ENCODE measurements around the gene MLST8.
"Not testable (repeated sequence)": the region's sequence is repeated elsewhere in the genome, so short reads cannot be mapped to it uniquely, and the experiment has no call there.

The MLST8 gene

DNA sequence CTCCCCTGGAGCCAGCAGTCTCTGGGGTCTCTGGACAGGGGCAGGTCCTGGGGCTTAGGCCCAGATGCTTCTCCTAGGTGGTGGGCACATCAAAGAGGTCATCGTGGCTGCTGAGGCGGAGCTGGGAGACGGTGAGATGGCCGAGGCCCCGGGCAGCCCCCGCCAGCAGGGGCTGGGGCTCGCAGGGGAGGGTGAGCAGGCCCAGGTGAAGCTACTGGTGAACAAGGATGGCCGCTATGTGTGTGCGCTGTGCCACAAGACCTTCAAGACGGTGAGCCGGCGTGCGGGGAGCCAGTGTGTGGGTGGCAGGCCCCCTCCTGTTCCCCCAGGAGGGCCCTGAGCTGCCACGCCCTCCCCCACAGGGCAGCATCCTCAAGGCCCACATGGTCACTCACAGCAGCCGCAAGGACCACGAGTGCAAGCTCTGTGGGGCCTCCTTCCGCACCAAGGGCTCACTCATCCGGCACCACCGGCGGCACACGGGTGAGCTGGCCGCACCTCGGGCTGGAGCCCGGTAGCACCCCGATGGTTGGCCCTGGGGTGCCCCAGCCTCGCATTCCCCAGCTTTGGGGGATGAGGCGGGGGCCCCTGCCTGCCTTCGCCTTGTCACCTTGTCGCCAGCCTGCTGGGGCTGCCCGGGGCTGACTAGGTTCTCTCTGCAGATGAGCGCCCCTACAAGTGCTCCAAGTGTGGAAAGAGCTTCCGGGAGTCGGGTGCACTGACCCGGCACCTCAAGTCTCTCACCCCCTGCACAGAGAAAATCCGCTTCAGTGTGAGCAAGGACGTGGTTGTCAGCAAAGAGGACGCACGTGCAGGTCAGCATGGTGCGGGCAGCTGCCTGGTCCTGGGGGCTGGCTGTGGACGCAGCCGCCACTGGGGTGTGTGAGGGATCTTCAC, 27.1 kb downstream of the MLST8 start:
- DNase-seq, result no peak

DNA sequence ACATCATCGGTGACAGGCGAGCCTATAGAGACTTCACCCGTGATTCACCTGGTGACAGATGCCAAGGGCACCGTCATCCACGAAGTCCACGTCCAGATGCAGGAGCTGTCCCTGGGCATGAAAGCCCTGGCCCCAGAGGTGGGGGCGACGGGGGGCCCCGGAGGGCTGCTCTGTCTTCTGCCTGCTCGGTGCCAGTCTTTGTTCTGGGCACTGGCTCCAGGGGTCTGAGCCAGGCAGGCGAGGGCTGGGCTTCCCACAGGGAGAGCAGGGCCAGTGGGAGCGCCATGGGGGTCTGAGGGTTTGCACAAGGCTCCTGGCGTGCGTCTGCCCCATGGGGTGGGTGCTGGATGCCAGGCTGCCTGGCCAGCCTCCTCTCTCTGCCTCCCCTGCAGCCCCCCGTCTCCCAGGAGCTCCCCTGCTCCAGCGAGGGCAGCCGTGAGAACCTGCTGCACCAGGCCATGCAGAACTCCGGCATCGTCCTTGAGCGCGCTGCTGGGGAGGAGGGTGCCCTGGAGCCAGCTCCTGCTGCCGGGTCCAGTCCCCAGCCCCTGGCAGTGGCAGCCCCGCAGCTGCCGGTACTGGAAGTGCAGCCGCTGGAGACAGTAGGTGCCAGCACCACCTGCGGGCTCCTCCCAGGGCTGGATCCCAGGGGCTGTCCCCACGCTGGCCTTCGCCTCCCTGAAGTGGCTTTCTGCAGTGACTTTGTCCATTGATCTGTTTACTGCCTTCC, 28.0 kb downstream of the MLST8 start:
- no peak for DNase-seq

DNA sequence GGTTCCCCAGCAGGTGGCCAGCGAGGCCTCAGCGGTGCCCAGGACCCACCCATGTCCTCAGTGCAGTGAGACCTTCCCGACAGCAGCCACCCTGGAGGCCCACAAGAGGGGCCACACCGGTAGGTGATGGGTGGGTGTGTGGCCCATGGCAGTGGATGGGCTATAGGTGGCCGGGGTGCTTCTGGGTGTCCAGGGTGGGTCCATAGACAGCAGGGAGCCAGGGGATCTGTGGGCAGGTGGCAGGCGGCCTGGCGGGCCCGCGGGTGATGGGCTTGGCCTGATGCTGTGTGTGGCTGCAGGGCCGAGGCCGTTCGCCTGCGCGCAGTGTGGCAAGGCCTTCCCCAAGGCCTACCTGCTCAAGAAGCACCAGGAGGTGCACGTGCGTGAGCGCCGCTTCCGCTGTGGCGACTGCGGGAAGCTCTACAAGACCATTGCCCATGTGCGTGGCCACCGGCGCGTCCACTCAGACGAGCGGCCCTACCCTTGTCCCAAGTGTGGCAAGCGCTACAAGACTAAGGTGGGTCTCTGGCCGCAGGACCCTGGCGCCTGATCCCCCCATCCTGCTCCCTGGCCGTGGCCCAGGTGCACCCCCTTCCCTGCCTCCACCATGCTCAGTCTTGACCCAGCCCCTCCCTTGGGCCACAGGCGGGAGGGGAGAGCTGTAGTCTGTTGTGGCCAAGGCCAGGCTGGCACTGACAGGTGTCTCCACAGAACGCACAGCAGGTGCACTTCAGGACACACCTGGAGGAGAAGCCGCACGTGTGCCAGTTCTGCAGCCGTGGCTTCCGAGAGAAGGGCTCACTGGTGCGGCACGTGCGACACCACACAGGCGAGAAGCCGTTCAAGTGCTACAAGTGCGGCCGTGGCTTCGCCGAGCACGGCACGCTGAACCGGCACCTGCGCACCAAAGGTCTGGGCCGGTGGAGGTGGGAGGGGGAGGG, 28.9 kb downstream of the MLST8 start:
- DNase-seq, result no peak

GRCh38 chr16:2234813-2235170, 29.5 kb downstream of the MLST8 start:
- DNase-seq, result no peak

- DNase-seq, result no peak
Measured at GRCh38 chr16:2235234-2235651, 30.0 kb downstream of the MLST8 start.

DNA sequence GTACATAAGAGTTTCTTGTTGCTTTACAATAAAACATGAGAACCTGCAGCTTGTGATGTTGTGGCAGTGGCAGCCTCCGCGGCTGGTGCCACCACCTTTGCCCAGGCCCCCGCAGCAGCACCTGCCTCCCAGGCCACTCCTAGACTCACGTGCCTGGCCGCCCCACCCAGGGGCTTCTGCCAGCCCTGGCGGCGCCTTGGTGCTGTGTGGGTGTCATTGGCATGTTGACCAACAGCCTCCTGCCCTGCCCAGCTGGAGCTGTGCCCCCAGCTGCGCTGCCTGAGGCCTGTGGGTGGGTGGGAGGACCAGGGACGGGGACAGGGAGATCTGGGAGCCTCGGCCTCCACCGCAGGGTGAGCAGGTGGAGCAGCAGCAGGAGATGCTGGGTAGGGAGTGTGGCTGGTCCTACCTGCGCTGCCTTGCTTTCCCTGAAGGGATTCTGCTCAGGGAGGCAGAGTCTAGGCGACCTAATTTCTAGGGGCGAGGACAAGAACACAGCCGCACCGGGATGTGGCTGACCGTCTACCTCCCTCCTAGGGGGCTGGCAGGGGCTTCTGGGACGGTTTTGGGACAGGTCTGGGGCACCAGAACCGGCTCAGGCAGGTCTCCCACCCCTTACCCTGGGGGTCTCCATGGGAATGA, 30.6 kb downstream of the MLST8 start:
- no peak for DNase-seq

GRCh38 chr16:2236337-2237101, 31.3 kb downstream of the MLST8 start, which contains the start of gene DNASE1L2:
Gene DNASE1L2, plus strand, starts transcription at chr16:2236444. Its CDS starts 373 bp downstream, at chr16:2236817.
- DNase-seq, result peak in 1 of 3 donors; percentile 31

- DNase-seq, result no peak
Measured at GRCh38 chr16:2237102-2237482, 31.8 kb downstream of the MLST8 start.

DNA sequence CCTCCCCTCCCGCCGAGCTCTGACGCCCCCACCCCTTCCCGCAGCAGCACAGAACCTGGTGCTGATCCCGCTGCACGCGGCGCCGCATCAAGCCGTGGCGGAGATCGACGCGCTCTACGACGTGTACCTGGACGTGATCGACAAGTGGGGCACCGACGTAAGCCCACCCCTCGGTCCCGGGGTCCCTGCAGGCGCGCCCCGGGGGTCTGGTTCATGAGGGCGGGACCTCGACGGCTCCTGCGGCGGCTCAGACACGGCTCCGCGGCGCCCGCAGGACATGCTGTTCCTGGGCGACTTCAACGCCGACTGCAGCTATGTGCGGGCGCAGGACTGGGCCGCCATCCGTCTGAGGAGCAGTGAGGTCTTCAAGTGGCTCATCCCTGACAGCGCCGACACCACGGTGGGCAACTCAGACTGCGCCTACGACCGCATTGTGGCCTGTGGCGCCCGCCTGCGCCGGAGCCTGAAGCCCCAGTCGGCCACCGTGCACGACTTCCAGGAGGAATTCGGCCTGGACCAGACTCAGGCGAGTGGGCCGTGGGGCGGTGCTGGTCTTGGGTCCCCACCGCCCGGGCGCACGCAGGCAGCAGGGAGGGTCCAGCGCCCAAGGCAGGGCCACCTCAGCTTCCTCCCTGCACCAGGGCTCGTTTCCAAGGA, 32.4 kb downstream of the MLST8 start:
- DNase-seq, result no peak

- no peak for DNase-seq
Measured at GRCh38 chr16:2238150-2238837, 33.0 kb downstream of the MLST8 start.

DNA sequence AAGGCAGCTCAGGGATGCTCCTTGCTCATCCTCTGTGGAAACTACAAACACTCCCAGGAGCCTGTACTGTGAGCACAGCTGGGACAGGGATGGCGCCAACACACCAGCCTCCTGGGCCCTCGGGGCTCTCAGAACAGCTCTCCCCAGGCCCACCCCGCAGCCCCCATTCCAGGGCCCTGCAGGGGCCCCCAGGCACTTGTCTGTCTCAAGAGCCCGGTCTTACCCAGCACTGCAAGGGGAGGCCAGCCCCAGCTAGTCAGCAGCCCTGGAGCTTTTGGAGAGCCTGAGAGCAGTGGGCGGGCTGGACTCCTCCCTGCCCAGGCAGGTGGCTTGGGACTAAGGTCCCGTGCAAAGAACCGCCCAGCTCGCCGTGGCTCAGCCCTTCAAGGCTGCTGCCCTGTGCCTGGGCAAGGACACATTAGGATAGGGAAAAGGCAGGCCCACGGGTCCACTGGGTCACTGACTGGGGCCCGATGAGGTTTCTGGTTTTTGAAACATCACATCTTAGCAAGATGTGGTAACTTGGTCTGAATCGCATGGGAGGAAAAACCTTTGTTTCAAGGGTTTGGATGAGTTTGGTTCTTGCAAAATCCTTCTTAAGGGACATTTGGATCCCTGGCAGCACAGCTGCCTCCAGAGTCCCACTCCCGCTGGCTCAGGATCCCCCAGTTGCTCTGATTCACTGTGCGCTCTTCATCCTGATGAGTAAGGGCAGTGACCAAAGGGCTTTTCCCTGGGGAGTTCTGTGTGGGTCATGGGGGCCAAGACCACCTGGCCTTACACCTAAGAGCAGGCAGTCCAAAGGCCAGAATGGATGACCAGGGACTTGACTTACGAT, 33.8 kb downstream of the MLST8 start:
- DNase-seq, result no peak

GRCh38 chr16:2240331-2240730, 35.1 kb downstream of the MLST8 start:
- DNase-seq, result not testable (repeated sequence)

- peak in 1 of 3 donors; percentile 35 for DNase-seq
Measured at GRCh38 chr16:2242598-2242997, 37.3 kb downstream of the MLST8 start.

GRCh38 chr16:2243031-2243528, 37.8 kb downstream of the MLST8 start:
- no peak for DNase-seq

GRCh38 chr16:2243781-2244180, 38.5 kb downstream of the MLST8 start:
- DNase-seq, result no peak

- DNase-seq, result no peak
Measured at GRCh38 chr16:2244301-2244700, 39.0 kb downstream of the MLST8 start.

- DNase-seq, result no peak
Measured at GRCh38 chr16:2244926-2245795, 39.9 kb downstream of the MLST8 start.

DNA sequence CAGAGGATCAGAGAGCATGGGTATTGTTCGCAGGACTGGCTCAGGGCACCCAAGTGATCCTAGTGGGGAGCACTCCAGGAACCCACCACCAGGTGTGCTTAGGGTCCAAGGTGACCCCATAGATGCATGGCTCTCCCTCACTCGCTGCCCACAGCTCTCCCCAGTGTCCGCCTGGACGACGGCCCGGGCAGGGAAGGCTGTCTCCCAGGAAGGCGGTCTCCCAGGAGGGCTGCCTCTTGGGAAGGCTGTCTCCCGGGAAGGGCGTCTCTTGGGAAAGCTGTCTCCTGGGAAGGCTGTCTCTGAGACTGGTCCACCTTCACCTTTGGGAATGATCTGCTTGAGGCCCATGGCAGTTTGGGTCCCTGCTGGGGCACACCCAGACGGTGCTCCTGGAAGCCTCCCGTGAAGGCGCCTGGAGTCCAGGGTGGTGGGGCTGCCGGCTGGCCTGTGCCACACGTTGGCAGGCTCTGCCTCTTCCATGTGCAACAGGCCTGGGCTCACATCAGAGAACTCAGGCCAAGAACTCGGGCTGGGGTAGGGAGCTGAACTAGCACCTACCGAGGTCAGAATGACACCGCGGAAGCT, 41.1 kb downstream of the MLST8 start:
- DNase-seq, result no peak
